Ovary (tissue), 3 donors: ENCODE measurements around the gene P3H4.

Source experiments
- CTCF ChIP-seq, 3 donors: fragments of 450-650 bp in 2 of 3; fragments of 200-600 bp in 1 of 3; IDR thresholded peaks; one replicate each; pipeline versions ENCODE4 v1.5.1 to v1.8.0; 2016 to 2022; ENCODE audit warnings: antibody characterized with exemption in 3 of 3, mild to moderate bottlenecking in 1 of 3
- EP300 ChIP-seq: sonication (generic); formaldehyde crosslinking; IDR thresholded peaks from one replicate; pipeline ENCODE4 v1.6.1; 2017; ENCODE audit warnings: antibody characterized with exemption
- donor health status: DM: no; HTN: no; CAD: no.

DNA sequence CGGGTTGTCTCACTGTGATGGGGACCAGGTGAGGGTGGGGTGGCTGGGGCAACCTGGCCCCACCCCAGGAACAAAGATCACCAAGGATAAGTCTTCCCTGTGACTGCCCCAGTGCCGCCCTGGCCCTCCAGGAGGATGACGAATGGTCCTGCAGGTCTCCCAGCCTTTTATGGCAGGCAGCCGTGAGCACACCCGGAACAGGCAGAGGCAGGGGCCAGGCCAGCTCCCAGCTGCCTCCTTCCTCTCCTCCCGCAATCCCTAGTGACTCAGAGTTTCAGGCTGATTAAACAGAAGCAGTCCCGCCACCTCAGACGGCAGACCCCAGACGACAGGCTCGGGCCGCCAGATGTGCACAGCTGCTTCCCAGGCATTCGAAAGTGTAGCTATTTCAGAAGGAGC is 38.6 kb downstream of the P3H4 start:
- TF ChIP-seq CTCF (IDR thresholded peaks at IDR 0.05) (no peak), EP300 (no peak)
